ENCODE measurements around the gene ZNF385C.
"Not testable (repeated sequence)": the region's sequence is repeated elsewhere in the genome, so short reads cannot be mapped to it uniquely, and the experiment has no call there.

ZNF385C gene

GRCh38 chr17:42028791-42029127 lies 69.5 kb downstream of the ZNF385C start:
- Histone ChIP-seq H3K4me1 (ENCODE audit: insufficient read depth, low read length) (peaks cover 12% of the 10 kb centered on the region), H3K27ac (ENCODE audit: low read length) (no peak overlapping the region), H3K27me3 (ENCODE audit: insufficient read depth, low read length) (no peaks in the 10 kb centered on the region), H3K4me3 (ENCODE audit: low read length) (no peak overlapping the region), H3K9ac (ENCODE audit: low read depth, low read length) (no peak overlapping the region), H3K9me3 (ENCODE audit: insufficient read depth, low read depth, low read length) (no peaks in the 10 kb centered on the region), H3K36me3 (ENCODE audit: insufficient read depth, low read depth, low read length) (peaks cover 16% of the 10 kb centered on the region)

GRCh38 chr17:42027961-42028790 lies 70.1 kb downstream of the ZNF385C start:
- H3K4me1 ChIP-seq (ENCODE audit: insufficient read depth, low read length), result peaks cover 12% of the 10 kb centered on the region
- no peaks in the 10 kb centered on the region for H3K9me3 ChIP-seq (ENCODE audit: insufficient read depth, low read depth, low read length)
- peak overlapping the region; percentile 6; the same call in 1 of the 2 replicates for H3K9ac ChIP-seq (ENCODE audit: low read depth, low read length)
- H3K36me3 ChIP-seq (ENCODE audit: insufficient read depth, low read depth, low read length), result peaks cover 22% of the 10 kb centered on the region
- no peak overlapping the region for H3K27ac ChIP-seq (ENCODE audit: low read length)
- H3K4me3 ChIP-seq (ENCODE audit: low read length), result no peak overlapping the region
- H3K27me3 ChIP-seq (ENCODE audit: insufficient read depth, low read length), result no peaks in the 10 kb centered on the region

GRCh38 chr17:42027590-42027889 lies 70.7 kb downstream of the ZNF385C start:
- peaks cover 28% of the 10 kb centered on the region for H3K36me3 ChIP-seq (ENCODE audit: insufficient read depth, low read depth, low read length)
- H3K27me3 ChIP-seq (ENCODE audit: insufficient read depth, low read length), result no peaks in the 10 kb centered on the region
- no peak overlapping the region for H3K4me3 ChIP-seq (ENCODE audit: low read length)
- H3K9ac ChIP-seq (ENCODE audit: low read depth, low read length), result no peak overlapping the region
- peaks cover 12% of the 10 kb centered on the region for H3K4me1 ChIP-seq (ENCODE audit: insufficient read depth, low read length)
- no peaks in the 10 kb centered on the region for H3K9me3 ChIP-seq (ENCODE audit: insufficient read depth, low read depth, low read length)
- no peak overlapping the region for H3K27ac ChIP-seq (ENCODE audit: low read length)

- Histone ChIP-seq H3K9me3 (ENCODE audit: insufficient read depth, low read depth, low read length) (no peaks in the 10 kb centered on the region), H3K4me3 (ENCODE audit: low read length) (no peak overlapping the region), H3K27me3 (ENCODE audit: insufficient read depth, low read length) (no peaks in the 10 kb centered on the region), H3K36me3 (ENCODE audit: insufficient read depth, low read depth, low read length) (peaks cover 34% of the 10 kb centered on the region), H3K27ac (ENCODE audit: low read length) (no peak overlapping the region), H3K4me1 (ENCODE audit: insufficient read depth, low read length) (peaks cover 12% of the 10 kb centered on the region), H3K9ac (ENCODE audit: low read depth, low read length) (no peak overlapping the region)
These were observed 71.2 kb downstream of the ZNF385C start for GRCh38 chr17:42026857-42027589.

GRCh38 chr17:42025936-42026335 lies 72.3 kb downstream of the ZNF385C start:
- Histone ChIP-seq H3K4me1 (ENCODE audit: insufficient read depth, low read length) (peaks cover 15% of the 10 kb centered on the region), H3K9me3 (ENCODE audit: insufficient read depth, low read depth, low read length) (no peaks in the 10 kb centered on the region), H3K27me3 (ENCODE audit: insufficient read depth, low read length) (no peaks in the 10 kb centered on the region), H3K4me3 (ENCODE audit: low read length) (no peak overlapping the region), H3K27ac (ENCODE audit: low read length) (no peak overlapping the region), H3K9ac (ENCODE audit: low read depth, low read length) (no peak overlapping the region), H3K36me3 (ENCODE audit: insufficient read depth, low read depth, low read length) (peaks cover 42% of the 10 kb centered on the region)

- H3K9me3 ChIP-seq (ENCODE audit: insufficient read depth, low read depth, low read length), result no peaks in the 10 kb centered on the region
- peaks cover 42% of the 10 kb centered on the region for H3K36me3 ChIP-seq (ENCODE audit: insufficient read depth, low read depth, low read length)
- H3K9ac ChIP-seq (ENCODE audit: low read depth, low read length), result no peak overlapping the region
- no peak overlapping the region for H3K27ac ChIP-seq (ENCODE audit: low read length)
- H3K27me3 ChIP-seq (ENCODE audit: insufficient read depth, low read length), result no peaks in the 10 kb centered on the region
- H3K4me3 ChIP-seq (ENCODE audit: low read length), result no peak overlapping the region
- peaks cover 15% of the 10 kb centered on the region for H3K4me1 ChIP-seq (ENCODE audit: insufficient read depth, low read length)
These were observed 73.1 kb downstream of the ZNF385C start for GRCh38 chr17:42025191-42025579.

GRCh38 chr17:42023524-42024349 lies 74.5 kb downstream of the ZNF385C start:
- Histone ChIP-seq H3K4me3 (ENCODE audit: low read length) (no peak overlapping the region), H3K9me3 (ENCODE audit: insufficient read depth, low read depth, low read length) (no peaks in the 10 kb centered on the region), H3K36me3 (ENCODE audit: insufficient read depth, low read depth, low read length) (peaks cover 42% of the 10 kb centered on the region), H3K27me3 (ENCODE audit: insufficient read depth, low read length) (no peaks in the 10 kb centered on the region), H3K9ac (ENCODE audit: low read depth, low read length) (no peak overlapping the region), H3K27ac (ENCODE audit: low read length) (no peak overlapping the region), H3K4me1 (ENCODE audit: insufficient read depth, low read length) (peaks cover 15% of the 10 kb centered on the region)

- Histone ChIP-seq H3K36me3 (ENCODE audit: insufficient read depth, low read depth, low read length) (peaks cover 40% of the 10 kb centered on the region), H3K4me3 (ENCODE audit: low read length) (peak overlapping the region; percentile 84), H3K9ac (ENCODE audit: low read depth, low read length) (peak overlapping the region; percentile 95; the same call in 1 of the 2 replicates)
- not testable (repeated sequence) for H3K27ac ChIP-seq (ENCODE audit: low read length); H3K27me3 ChIP-seq (ENCODE audit: insufficient read depth, low read length); H3K4me1 ChIP-seq (ENCODE audit: insufficient read depth, low read length); H3K9me3 ChIP-seq (ENCODE audit: insufficient read depth, low read depth, low read length)
These were observed 77.4 kb downstream of the ZNF385C start for GRCh38 chr17:42020845-42021244.

GRCh38 chr17:42019509-42020404 lies 78.5 kb downstream of the ZNF385C start, which contains the start of gene NKIRAS2:
TSS of gene NKIRAS2 (plus strand) at chr17:42020090. CDS start at chr17:42021578, 1,488 bp downstream.
- Histone ChIP-seq H3K9ac (ENCODE audit: low read depth, low read length) (peak within 1 kb of the TSS; percentile 95), H3K9me3 (ENCODE audit: insufficient read depth, low read depth, low read length) (no peaks in the 10 kb centered on the region), H3K36me3 (ENCODE audit: insufficient read depth, low read depth, low read length) (peaks cover 37% of the 10 kb centered on the region), H3K27me3 (ENCODE audit: insufficient read depth, low read length) (no peaks in the 10 kb centered on the region), H3K4me3 (ENCODE audit: low read length) (peak within 1 kb of the TSS; percentile 84), H3K27ac (ENCODE audit: low read length) (peak within 1 kb of the TSS; percentile 30), H3K4me1 (ENCODE audit: insufficient read depth, low read length) (peaks cover 8% of the 10 kb centered on the region; the same call in 1 of the 2 replicates)

GRCh38 chr17:42018988-42019387 lies 79.3 kb downstream of the ZNF385C start:
- no peaks in the 10 kb centered on the region for H3K9me3 ChIP-seq (ENCODE audit: insufficient read depth, low read depth, low read length)
- no peaks in the 10 kb centered on the region for H3K27me3 ChIP-seq (ENCODE audit: insufficient read depth, low read length)
- H3K36me3 ChIP-seq (ENCODE audit: insufficient read depth, low read depth, low read length), result peaks cover 33% of the 10 kb centered on the region
- peaks cover 8% of the 10 kb centered on the region; the same call in 1 of the 2 replicates for H3K4me1 ChIP-seq (ENCODE audit: insufficient read depth, low read length)
- H3K9ac ChIP-seq (ENCODE audit: low read depth, low read length), result no peak overlapping the region
- H3K27ac ChIP-seq (ENCODE audit: low read length), result no peak overlapping the region
- H3K4me3 ChIP-seq (ENCODE audit: low read length), result 0 out of 2 replicates have a peak overlapping the region, but pooled peaks have one; percentile 91

GRCh38 chr17:42018339-42018738 lies 79.9 kb downstream of the ZNF385C start:
- peak overlapping the region; percentile 98; the same call in 1 of the 2 replicates for H3K9ac ChIP-seq (ENCODE audit: low read depth, low read length)
- no peaks in the 10 kb centered on the region for H3K27me3 ChIP-seq (ENCODE audit: insufficient read depth, low read length)
- peaks cover 27% of the 10 kb centered on the region for H3K36me3 ChIP-seq (ENCODE audit: insufficient read depth, low read depth, low read length)
- peak overlapping the region; percentile 91 for H3K4me3 ChIP-seq (ENCODE audit: low read length)
- H3K4me1 ChIP-seq (ENCODE audit: insufficient read depth, low read length), result peaks cover 10% of the 10 kb centered on the region; the same call in 1 of the 2 replicates
- H3K27ac ChIP-seq (ENCODE audit: low read length), result peak overlapping the region; percentile 96
- H3K9me3 ChIP-seq (ENCODE audit: insufficient read depth, low read depth, low read length), result no peaks in the 10 kb centered on the region
